GM19468 (cell line): ENCODE measurements around the gene LRRFIP1.
"Not testable (repeated sequence)": the region's sequence is repeated elsewhere in the genome, so short reads cannot be mapped to it uniquely, and the experiment has no call there.

ENCODE experiments used
- ATAC-seq: cut with Tn5 transposase; IDR thresholded peaks from one replicate; pipeline ENCODE4 v1.9.1; 2021; ENCODE audit warnings: mild to moderate bottlenecking, moderate library complexity, moderate number of reproducible peaks; ENCODE audit not compliant: unreplicated experiment; ENCODE audit errors: extremely low read depth

LRRFIP1 gene

GRCh38 chr2:237680702-237681478, 53.5 kb downstream of the LRRFIP1 start:
- ATAC-seq, result no peak

- ATAC-seq, result no peak
Measured at GRCh38 chr2:237682151-237682550, 54.8 kb downstream of the LRRFIP1 start.

- ATAC-seq, result no peak
Measured at GRCh38 chr2:237682856-237683670, 55.7 kb downstream of the LRRFIP1 start.

GRCh38 chr2:237685408-237685807, 58.0 kb downstream of the LRRFIP1 start:
- no peak for ATAC-seq

- ATAC-seq, result no peak
Measured at GRCh38 chr2:237686659-237687136, 59.3 kb downstream of the LRRFIP1 start.

- ATAC-seq, result no peak
Measured at GRCh38 chr2:237688081-237688480, 60.7 kb downstream of the LRRFIP1 start.

- not testable (repeated sequence) for ATAC-seq
Measured at GRCh38 chr2:237688541-237688940, 61.2 kb downstream of the LRRFIP1 start.

GRCh38 chr2:237689336-237690131, 62.1 kb downstream of the LRRFIP1 start:
- no peak for ATAC-seq

GRCh38 chr2:237691029-237691907, 63.9 kb downstream of the LRRFIP1 start:
- no peak for ATAC-seq

- ATAC-seq, result peak; percentile 24
Measured at GRCh38 chr2:237691908-237692600, 64.7 kb downstream of the LRRFIP1 start.

GRCh38 chr2:237692601-237693290, 65.4 kb downstream of the LRRFIP1 start:
- ATAC-seq, result no peak

GRCh38 chr2:237693291-237693994, 66.1 kb downstream of the LRRFIP1 start:
- no peak for ATAC-seq

- ATAC-seq, result no peak
Measured at GRCh38 chr2:237694415-237695194, 67.2 kb downstream of the LRRFIP1 start.

GRCh38 chr2:237695201-237695780, 67.9 kb downstream of the LRRFIP1 start:
- ATAC-seq, result no peak

GRCh38 chr2:237696461-237696860, 69.1 kb downstream of the LRRFIP1 start:
- no peak for ATAC-seq

- no peak for ATAC-seq
Measured at GRCh38 chr2:237697586-237698357, 70.4 kb downstream of the LRRFIP1 start.
